Left ventricle myocardium superior (tissue), 1 donor: ENCODE measurements around the gene MANSC1. TPM values are rescaled to one million over a fixed set of nuclear protein-coding genes. Genes with fewer than 3 reads are reported as not detected.
"Not testable (repeated sequence)": the region's sequence is repeated elsewhere in the genome, so short reads cannot be mapped to it uniquely, and the experiment has no call there.

Experiments
- ATAC-seq: fragments of 200-7000 bp; cut with Tn5 transposase; one replicate; pipeline ENCODE4 v1.9.1; 2020; ENCODE audit warnings: mild to moderate bottlenecking, moderate library complexity
- DNase-seq: peaks from one replicate; pipeline ENCODE4 v3.0.0-alpha.2; 2020
- intact Hi-C: fragments of 100-400 bp; cut with micrococcal nuclease; formaldehyde crosslinking; loops from one replicate; pipeline ENCODE4 v1.11.0; 2022
- total RNA-seq: library from RNA; stranded (reverse); fragmentation: NEBNext Ultra II Directional; extraction: Animal tissue kit (Norgen Biotek cat#: 25700); gene quantifications from one replicate; pipeline ENCODE4 v1.2.1, GENCODE V29; 2021
- donor health status: DM: no; HTN: yes; CAD: no; lungs with severe emphysema.

MANSC1 gene
- total RNA-seq, 1 donor from 2014 or later, result 8.4 TPM

DNA sequence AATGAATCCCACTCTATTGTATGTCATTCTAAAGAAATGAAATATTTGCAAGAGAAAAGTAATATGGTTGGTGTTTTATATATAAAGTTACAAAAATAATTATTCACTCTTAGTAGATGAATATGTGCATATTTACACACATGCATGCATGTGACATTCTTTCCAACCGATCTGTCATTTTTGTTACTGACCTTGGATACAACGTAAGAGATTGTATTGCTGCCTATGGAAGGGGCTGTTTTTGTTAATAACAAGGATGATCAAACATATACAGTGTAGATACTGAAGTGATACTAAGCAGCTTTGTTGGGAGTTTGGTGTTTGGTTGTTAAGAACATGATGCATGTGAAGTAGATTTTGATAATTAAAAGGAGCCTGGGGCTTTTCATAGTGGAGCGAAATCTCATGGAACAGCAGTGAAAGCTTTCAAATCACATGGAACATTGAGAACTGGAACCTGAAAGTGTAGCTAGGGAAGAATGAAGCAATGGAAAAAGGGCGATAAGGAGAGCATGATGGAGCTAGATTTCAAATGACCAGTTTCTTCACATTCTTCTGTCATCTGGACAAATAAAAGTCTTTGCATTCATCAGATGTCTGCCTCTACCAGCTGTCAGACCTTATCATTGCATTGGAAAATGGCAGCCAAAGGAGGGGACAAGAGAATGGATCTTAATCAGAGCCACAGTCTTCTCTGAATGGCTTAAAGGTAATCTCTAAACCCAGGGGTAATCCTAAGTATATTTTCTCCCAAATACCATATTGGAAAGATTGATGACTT lies 16.8 kb upstream of the MANSC1 start:
- intact Hi-C loops, result no loop called here
- ATAC-seq, result no peak
- DNase-seq, result no peak

DNA sequence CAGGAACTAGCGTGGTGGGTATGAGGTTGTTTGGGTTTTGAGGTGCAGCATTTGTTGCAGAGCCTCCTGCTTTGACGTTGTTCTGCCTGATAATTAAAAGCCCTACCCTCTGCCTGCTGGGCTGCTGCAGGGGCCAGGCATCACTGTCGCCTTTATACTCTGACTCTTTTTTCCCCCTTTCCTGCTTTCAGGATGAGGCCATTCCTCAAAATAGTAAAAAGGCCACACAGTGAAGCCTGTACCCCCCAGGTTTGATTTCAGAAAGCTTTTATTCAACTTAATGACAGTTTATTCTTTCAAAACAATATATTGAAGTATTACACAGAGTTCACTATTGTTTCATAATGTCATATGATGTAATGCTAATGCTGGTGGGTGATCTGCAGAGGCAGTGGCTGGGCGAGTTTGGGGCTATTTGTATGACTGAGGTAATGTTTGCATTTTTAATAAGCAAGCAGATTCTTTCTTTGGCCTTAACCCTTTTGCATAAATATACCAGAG lies 15.9 kb upstream of the MANSC1 start:
- DNase-seq (no peak), ATAC-seq (no peak)
- intact Hi-C loops, result no loop called here

DNA sequence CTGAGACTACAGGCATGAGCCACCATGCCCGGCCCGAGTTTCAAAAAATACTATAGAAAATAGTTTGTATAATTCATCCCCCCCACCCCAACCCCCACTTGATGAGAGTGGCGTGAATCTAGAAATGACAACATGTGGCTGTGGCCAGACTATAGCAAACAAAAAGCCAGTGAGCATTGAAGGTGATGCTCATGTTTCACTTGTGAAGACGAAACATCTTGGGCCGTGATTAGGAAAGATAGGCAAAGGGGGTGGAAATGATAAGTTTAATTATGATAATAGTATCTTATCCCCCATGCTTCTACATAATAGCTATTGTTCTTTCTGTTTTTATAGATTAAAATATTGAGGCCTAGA lies 15.4 kb upstream of the MANSC1 start:
- no peak for DNase-seq
- no peak for ATAC-seq
- intact Hi-C loops, result no loop called here

DNA sequence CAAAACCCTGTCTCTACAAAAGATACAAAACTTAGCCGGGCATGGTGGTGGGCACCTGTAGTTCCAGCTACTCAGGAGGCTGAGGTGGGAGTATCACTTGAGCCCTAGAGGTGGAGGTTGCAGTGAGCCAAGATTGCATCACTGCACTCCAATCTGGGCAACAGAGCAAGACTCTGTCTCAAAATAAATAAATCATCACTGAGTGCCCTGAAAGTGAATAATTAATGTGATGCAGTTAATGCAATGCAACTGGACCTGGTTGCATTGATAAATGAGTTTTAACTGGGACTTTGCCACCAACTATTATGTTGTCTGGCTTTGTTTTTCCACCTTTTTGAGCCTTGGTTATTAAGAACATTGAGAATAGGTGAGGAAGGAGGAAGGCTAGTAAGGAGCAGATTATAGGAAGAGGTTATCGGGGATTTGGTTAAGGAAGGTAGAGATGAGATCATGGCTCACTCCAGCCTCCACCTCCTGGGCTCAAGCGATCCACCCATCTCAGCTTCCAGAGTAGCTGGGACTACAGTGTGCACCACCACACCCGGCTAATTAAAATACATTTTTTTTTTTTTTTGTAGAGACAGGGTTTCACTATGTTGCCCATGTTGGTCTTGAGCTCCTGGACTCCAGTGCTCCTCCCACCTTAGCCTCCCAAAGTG lies 14.9 kb upstream of the MANSC1 start:
- ATAC-seq, result no peak
- intact Hi-C loops, result no loop called here
- DNase-seq, result no peak

DNA sequence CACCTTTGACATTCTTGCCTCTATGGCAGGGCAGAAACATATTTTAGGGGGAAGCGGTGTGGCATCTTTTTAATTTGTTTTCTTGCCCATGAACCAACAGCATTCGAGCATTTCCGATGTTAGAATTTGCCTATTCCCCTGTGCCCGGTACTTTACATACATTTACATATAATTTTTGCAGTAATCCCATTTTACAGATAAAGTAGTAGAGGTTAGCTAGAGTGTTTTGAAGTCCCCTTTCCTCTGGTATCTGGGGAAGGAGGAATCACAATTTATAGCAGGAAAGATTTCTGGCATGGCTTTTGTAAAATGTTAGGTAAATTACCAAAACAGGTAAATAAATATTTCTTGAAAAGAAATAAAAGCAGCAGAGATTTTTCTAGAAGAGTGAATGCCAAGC lies 8.5 kb upstream of the MANSC1 start:
- DNase-seq, result no peak
- intact Hi-C loops, result no loop called here
- no peak for ATAC-seq

DNA sequence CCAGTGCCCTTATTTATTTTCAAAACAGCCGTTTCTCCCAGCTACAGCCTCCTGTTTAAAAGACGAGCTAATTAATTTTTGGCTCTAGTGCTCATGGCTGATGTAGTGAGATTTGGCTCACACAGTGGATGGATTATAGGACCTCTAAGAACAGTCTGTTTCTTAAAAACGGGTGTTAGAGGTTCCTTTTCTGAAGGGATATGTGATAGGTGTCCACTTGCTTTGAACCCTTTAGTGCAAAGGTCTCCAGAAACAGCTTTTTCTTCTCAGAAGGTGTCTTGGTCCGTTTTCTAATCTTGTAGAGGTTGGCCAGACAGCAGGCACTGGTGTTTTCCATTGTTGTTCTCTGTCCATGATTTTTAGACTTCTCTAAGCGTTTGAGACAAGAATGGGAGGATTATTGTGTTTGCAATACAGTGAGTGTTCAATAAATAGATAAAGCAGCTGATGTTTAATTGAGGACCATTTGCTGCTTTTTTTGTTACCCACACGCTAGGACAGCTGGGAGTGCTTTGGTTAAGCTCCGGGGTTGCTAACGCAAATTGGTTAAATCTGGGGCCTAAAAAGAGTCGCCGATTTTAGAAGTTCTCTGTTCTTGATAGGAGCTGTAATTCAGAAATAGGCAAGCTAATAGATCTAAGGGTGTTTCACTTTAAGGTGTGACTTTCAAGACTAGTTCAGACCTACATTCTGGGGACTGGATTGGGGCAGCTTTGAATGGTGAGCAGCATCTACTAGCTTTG lies 7.8 kb upstream of the MANSC1 start:
- DNase-seq, result no peak
- intact Hi-C loops, result no loop called here
- ATAC-seq, result no peak

DNA sequence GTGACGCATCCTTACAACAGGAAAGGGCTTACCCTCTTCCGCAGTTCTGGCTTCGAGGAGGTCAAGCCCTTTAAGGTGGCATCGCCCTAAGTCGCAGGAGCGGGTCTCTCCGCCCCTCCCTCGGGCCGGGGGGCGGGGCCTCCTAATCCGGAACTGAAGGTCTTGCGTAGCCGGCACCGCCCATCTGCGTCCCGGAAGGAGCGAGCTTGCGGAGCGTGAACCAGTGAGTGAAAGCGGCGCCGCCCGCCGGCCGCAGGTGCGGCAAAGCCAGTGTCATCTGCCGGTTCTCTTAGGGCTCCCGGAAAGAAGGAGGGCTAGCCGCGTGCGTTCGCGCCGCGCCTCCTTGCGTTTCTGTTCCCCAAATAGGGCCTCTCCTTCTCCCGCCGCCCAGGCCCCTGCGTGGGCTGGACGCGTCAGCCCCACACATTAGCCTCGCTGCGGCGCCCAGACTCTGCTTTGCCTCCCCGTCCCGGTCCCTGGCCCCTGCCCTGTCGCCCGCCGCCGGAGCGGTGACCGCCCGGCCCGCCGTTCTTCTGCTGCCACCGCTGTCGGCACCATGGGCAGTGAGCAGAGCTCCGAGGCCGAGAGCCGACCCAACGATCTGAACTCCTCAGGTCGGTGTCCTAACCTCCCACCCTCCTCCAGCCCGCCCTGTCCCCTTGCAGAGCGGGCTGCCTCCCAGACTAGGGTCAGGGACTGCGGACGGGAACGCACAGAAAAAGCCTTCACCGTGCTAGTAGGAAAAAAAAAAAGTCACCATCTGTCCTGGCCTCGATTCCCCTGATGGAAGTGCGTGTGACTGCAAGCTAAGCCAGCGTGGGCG lies 7.1 kb upstream of the MANSC1 start, which contains the start of gene BORCS5:
Gene BORCS5 (plus strand): TSS at position 183 of the 823 bp plus-strand sequence. CDS start 374 bp downstream, at position 557.
- intact Hi-C loops, result no loop called here
- ATAC-seq, result peak; percentile 99

DNA sequence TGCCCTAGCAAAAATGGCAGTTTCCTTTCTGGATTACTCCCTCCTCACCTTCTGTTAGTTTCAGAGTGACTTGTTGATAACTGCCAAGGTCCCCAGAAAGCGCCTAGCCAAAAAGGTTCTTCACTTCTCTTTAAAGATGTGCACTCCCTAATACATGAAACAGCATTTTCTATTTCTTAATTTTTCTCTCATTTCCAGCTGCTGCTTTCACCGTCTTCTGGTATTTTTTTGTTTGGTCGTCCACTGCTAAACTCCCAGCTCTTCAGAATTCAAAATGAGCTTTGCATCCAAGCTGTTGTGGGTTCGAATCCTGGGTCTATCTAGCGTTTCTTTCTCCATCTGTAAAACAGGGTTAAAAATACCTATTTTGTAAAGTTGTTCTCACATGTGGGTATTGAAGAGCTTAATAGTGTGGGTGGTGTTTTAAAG lies 6.4 kb upstream of the MANSC1 start:
- ATAC-seq, result no peak
- intact Hi-C loops, result no loop called here
- DNase-seq, result no peak

More for the DNA sequence above, 7.1 kb upstream of the MANSC1 start, which contains the start of gene BORCS5:
- peak; percentile 99 for DNase-seq

DNA sequence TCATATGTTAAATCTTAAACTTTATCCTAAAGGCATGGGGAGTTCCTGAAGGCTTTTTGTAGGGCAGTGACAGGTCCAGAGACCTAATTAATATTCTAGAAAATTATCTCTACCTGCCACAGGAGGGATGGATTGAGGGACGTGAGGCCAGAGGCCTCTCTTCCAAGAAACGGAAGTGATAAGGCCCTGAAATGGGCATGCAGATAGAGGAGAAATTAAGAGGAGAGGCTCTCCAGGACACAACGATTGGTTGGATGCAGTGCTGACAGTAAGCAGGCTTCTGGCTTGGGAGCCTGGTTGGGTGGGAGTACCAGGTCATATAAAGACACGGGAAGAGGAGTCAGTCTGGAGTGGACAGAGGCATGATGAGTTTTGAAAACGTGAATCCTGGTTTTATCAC lies 3.8 kb upstream of the MANSC1 start:
- DNase-seq (no peak), ATAC-seq (no peak)
- intact Hi-C loops, result no loop called here

DNA sequence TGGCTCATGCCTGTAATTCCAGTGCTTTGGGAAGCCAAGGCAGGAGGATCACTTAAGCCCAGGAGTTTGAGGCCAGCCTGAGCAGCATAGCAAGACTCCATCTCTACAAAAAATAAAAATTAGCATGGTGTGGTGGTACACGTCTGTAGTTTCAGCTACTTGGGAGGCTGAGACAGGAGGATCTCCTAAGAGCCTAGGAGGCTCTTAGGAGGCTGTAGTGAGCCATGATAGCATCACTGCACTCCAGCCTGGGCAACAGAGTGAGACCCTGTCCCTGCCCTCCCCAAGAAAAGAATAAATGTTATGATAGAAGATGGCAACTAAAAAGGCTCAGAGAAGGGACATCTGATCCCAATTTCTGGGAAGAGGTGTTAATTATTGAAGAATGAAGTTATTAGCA lies 3.2 kb upstream of the MANSC1 start:
- ATAC-seq, result no peak
- intact Hi-C loops, result no loop called here

DNA sequence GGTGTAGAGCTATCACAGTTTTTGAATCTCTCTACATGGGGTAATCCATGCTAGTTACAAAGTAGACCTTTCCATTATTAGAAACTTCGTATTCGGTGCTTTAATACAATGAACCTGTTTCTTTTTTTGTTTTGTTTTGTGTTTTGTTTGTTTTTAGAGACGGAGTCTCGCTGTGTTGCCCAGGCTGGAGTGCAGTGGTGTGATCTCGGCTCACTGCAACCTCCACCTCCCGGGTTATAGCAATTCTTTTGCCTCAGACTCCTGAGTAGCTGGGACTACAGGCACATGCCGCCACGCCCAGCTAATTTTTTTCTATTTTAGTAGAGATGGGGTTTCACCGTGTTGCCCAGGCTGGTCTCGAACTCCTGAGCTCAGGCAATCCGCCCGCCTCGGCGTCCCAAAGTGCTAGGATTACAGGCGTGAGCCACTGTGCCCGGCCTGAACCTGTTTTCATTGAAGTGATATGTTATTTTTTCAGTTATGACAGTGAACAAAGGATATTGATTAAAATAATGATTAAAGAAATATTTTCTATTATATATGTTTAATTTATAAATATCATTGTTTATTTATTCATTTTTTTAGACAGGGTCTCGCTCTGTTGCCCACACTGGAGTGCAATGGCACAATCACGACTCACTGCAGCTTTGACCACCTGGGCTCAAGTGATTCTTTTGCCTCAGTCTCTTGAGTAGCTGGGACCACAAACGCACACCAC lies 1.6 kb upstream of the MANSC1 start:
- ATAC-seq, DNase-seq, intact Hi-C loops: not testable (repeated sequence)

More for the DNA sequence above, 3.2 kb upstream of the MANSC1 start:
- DNase-seq, result no peak

DNA sequence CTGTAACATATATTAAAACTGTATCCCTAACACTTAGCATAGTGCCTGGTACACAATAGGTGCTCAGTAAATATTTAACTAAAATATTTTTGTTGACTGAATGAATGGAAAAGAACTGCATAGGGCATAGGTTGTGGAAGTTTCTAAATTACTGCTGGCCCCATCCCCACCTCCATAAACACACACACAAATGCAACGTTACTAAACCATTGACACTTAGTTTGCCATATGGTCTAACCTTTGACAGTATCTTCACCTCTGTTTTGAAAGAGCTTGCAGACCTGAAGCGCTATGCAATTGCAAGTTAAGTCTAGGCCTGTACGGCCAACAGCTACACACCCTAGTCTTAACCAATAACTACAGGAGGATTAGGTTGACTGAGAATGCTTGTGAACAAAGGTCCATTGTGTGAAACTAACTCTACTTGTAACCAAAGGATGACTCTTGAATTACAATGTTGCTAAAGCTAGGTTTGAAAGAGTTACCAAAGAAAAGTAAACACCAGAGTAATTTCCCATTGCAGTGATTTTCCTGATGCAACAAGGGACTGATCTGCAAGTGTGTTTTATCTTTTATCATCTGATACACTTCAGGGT lies 924 bp upstream of the MANSC1 start:
- intact Hi-C loops, result no loop called here
- no peak for DNase-seq
- no peak for ATAC-seq

DNA sequence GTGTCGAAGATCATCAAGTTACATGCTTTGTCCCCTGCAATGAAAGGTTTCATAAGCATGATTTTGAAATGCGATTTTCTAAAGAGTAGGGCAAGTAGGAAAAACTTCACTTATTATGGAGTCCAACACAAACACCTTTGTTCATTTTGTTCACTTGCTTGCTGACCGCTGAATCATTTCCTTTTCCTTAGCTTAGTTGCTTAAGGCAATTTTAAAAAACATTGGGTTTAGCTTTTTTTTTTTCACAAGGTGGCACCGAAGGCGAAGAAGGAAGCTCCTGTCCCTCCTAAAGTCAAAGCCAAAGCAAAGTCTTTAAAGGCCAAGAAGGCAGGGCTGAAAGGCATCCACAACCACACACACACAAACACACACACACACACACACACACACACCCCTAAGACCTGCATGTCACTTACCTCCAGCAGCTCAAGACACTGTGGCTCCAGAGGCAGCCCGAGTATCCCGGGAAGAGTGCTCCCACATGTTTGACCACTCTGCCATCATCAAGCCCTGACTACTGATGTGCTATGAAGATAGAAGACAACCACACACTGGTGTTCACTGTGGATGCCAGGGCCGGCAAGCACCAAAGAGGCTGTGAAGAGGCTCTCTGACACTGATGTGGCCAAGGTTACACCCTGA lies 11.4 kb downstream of the MANSC1 start:
- ATAC-seq (no peak), DNase-seq (no peak)
- intact Hi-C loops, result no loop called here

DNA sequence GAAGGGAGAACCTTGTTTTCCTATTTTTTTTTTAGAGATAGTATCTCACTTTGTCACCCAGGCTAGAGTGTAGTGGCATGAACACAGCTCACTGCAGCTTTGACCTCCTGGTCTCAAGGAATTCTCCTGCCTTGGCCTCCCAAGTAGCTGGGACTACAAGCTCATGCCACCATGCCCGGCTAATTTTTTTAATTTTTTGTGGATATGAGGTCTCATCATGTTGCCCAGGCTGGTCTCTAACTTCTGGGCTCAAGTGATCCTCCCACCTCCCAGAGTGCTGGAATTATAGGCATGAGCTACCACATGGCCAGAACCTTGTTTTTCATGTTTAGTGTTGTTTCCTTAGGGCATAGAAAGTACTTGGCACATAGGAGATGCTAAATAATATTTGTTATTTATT lies 13.5 kb downstream of the MANSC1 start:
- DNase-seq (no peak), ATAC-seq (no peak)
- intact Hi-C loops, result no loop called here

DNA sequence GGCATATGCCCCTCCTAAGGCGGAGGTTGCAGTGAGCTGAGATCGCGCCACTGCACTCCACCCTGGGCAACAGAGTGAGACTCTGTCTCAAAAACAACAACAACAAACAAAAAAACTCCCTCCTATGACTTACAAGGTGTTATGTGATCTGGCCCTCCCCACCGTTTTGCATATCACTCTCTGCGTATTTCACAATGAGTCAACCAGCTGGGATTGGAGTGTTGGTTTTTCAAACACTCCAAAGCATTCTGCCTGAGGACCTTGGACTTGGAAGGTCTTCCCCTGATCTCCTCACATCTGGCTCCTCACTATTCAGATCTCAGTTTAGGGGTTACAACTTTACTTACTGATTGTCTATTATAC lies 14.0 kb downstream of the MANSC1 start:
- ATAC-seq (no peak), DNase-seq (no peak)
- intact Hi-C loops, result no loop called here

DNA sequence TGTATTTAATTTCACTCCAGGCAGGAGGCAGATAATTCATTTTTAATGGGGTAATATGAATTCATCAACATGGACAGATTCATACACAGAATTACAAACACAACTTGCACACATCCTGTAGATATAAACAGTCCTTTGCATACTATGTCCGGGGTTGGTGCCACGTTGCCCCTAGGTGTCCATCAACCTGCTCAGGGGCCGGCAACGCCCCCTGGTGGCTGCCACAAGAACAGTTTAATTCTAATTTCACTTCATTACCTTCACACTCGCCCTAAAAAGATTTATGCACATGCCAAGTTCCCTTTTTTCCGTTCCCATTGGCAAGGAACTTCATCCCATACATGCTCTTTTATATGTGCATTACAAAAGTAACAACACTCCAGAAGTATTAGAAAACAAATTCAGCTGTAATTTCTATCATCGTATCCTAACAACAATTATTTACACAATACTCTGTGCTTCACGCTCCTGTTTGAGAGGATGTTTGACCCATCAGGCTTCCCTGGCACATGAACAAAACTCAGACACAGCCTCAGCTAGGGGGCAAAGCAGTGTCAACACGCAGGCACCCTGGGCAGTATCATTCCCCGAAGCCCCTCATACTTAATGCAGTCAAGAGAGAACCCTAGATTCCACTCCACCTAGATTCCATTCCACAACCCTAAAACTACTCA lies 15.5 kb downstream of the MANSC1 start:
- intact Hi-C loops, result no loop called here
- DNase-seq, result peak; percentile 54
- ATAC-seq, result peak; percentile 61
